ENCODE data around the gene CADM2. TPM values are rescaled to one million over a fixed set of nuclear protein-coding genes. Genes with fewer than 3 reads are reported as not detected.

CADM2 gene
- total RNA-seq, 1 donor from 2014 or later: 4.0 TPM

DNA sequence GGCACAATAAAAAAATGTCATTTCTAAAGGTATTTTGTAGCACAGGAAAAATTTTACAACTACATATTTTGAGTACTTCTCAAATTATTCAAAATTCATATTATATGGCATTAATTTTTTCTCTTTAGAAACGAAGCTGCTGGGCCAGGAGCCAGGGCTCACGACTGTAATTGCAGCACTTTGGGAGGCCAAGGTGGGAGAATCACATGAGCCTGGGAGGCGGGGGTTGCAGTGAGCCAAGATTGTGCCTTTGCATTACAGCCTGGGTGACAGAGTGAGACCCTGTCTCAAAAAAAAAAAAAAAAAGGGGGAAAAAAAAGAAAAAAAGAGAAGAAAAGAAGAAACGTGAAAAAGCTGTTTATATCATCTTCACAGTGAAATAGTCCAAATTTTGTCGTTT is 62.0 kb downstream of the CADM2 start:
- Mint-ChIP-seq H3K36me3 (no peaks in the 10 kb centered on the region), H3K9me3 (no peaks in the 10 kb centered on the region), H3K4me3 (no peak overlapping the region), H3K27ac (no peak overlapping the region), H3K4me1 (ENCODE audit: unreplicated experiment) (no peaks in the 10 kb centered on the region), H3K27me3 (no peaks in the 10 kb centered on the region)
- TF ChIP-seq CTCF (conservative IDR thresholded peaks at IDR 0.05): no peak
- no peak for DNase-seq (ENCODE audit: extremely low spot score, unreplicated experiment)

DNA sequence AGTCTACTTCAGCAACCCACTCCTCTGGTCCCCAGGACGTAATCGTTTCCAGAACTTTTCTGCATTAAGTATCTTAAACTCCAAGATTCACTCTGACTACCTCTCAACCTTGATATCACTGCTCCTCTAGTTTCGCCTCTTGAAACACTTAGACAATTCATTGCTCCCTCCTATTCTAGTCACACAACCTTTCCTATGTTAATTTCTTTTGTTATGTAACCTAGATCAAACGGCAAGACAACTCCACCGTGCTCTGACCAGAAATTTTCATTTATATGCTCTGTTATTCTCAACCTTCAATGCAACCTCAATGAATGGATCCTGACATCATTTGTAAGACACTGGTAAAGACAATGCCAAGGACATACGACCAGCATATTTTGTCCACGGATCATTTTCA is 71.3 kb downstream of the CADM2 start:
- H3K27me3 Mint-ChIP-seq: no peaks in the 10 kb centered on the region
- TF ChIP-seq CTCF (conservative IDR thresholded peaks at IDR 0.05): no peak
- no peak overlapping the region for H3K4me3 Mint-ChIP-seq
- no peak for DNase-seq (ENCODE audit: extremely low spot score, unreplicated experiment)
- no peaks in the 10 kb centered on the region for H3K36me3 Mint-ChIP-seq
- no peak overlapping the region for H3K27ac Mint-ChIP-seq
- H3K9me3 Mint-ChIP-seq: no peaks in the 10 kb centered on the region
- no peaks in the 10 kb centered on the region for H3K4me1 Mint-ChIP-seq (ENCODE audit: unreplicated experiment)

DNA sequence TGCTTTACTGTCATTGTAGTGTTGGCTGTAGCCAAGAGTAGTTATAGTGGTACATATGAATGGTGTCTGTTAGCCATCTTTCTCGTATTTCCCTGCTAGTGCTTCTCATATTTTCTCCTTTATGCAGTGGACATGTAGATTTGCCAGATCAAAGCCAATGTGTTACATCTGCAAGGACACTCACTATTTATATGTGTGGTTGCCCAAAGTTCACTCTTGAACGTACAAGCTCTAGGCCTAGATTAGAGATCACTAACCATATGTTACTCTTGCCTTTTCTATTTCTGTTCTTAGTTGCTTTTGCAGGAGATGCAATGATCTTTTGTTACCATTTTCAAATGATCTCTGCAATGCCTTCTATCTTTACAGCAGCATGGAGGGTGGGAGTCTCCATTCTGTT is 78.4 kb downstream of the CADM2 start:
- Mint-ChIP-seq H3K36me3 (no peaks in the 10 kb centered on the region), H3K9me3 (no peaks in the 10 kb centered on the region), H3K27ac (no peak overlapping the region), H3K4me3 (no peak overlapping the region), H3K27me3 (no peaks in the 10 kb centered on the region), H3K4me1 (ENCODE audit: unreplicated experiment) (no peaks in the 10 kb centered on the region)
- DNase-seq (ENCODE audit: extremely low spot score, unreplicated experiment): no peak
- no peak for TF ChIP-seq CTCF (conservative IDR thresholded peaks at IDR 0.05)

DNA sequence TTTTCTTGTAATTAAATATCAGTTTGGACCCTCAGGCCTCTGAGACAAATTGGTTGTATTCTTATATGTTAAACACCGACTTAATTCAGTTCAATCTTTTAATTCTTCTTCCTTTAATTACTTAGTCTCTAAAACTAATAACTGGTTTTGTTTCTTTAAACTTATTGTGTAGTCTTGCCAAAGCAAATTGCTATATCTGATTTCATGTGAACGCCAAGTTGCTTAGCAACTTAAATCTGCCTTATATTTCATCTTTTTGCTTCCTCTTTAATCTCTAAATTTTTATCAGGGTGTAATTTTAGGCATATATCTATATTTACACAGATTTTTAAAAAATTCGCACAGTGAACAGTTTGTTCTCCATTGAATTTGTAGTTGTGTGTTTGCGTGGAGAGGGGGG is 82.2 kb downstream of the CADM2 start:
- no peaks in the 10 kb centered on the region for H3K27me3 Mint-ChIP-seq
- no peaks in the 10 kb centered on the region for H3K9me3 Mint-ChIP-seq
- DNase-seq (ENCODE audit: extremely low spot score, unreplicated experiment): no peak
- no peak overlapping the region for H3K27ac Mint-ChIP-seq
- H3K4me3 Mint-ChIP-seq: no peak overlapping the region
- no peaks in the 10 kb centered on the region for H3K4me1 Mint-ChIP-seq (ENCODE audit: unreplicated experiment)
- TF ChIP-seq CTCF (conservative IDR thresholded peaks at IDR 0.05): no peak
- no peaks in the 10 kb centered on the region for H3K36me3 Mint-ChIP-seq

DNA sequence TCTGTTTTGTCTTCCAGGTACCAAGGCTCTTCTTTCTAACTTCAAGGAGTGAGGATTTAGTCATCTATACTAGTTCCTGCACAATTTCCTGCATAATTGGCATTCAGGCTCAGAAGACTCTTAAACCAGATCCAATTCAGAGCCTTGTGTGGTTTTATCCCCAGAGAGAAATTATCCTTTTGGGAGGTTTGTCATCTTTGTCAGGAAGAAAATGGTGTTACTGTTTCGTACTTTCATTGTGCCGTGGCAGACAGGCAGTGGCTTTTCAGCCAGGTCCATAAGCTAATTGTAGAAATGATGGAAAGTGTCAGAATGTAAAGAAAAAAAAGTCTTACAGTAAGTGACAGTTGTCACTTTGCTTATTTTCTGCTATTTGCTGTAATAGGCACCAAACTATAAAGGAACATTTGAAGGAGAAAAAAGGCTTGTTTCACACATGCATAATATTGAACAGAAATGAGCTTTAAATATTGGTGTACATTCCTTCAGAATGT is 82.8 kb downstream of the CADM2 start:
- H3K9me3 Mint-ChIP-seq: no peaks in the 10 kb centered on the region
- no peaks in the 10 kb centered on the region for H3K4me1 Mint-ChIP-seq (ENCODE audit: unreplicated experiment)
- no peaks in the 10 kb centered on the region for H3K36me3 Mint-ChIP-seq
- TF ChIP-seq CTCF (conservative IDR thresholded peaks at IDR 0.05): no peak
- no peak overlapping the region for H3K27ac Mint-ChIP-seq
- DNase-seq (ENCODE audit: extremely low spot score, unreplicated experiment): no peak
- no peak overlapping the region for H3K4me3 Mint-ChIP-seq
- H3K27me3 Mint-ChIP-seq: no peaks in the 10 kb centered on the region

GRCh38 chr3:85050821-85051220 is 92.0 kb downstream of the CADM2 start:
- H3K4me1 Mint-ChIP-seq (ENCODE audit: unreplicated experiment): no peaks in the 10 kb centered on the region
- no peaks in the 10 kb centered on the region for H3K36me3 Mint-ChIP-seq
- TF ChIP-seq CTCF (conservative IDR thresholded peaks at IDR 0.05): no peak

More at GRCh38 chr3:85050821-85051220, 92.0 kb downstream of the CADM2 start:
- Mint-ChIP-seq H3K27ac (no peak overlapping the region), H3K27me3 (no peaks in the 10 kb centered on the region), H3K4me3 (no peak overlapping the region), H3K9me3 (no peaks in the 10 kb centered on the region)
- no peak for DNase-seq (ENCODE audit: extremely low spot score, unreplicated experiment)
